Gastroesophageal sphincter (tissue), 3 donors: ENCODE measurements around the gene TP53BP1.

ENCODE experiments used
- POLR2A ChIP-seq, 2 donors: fragments of 450-650 bp; IDR thresholded peaks; one replicate each; pipeline ENCODE4 v1.6.1; 2017; ENCODE audit warnings: antibody characterized with exemption in 2 of 2, mild to moderate bottlenecking in 2 of 2, moderate library complexity in 1 of 2
- POLR2AphosphoS5 ChIP-seq: sonication (generic); formaldehyde crosslinking; IDR thresholded peaks from one replicate; pipeline ENCODE4 v1.6.1; 2017; ENCODE audit warnings: antibody characterized with exemption
- TF ChIP-seq, protein P1 (sequence below), 4 experiments: fragments of 200-600 bp in 2 of 4; fragments of 450-650 bp in 2 of 4; sonication (generic) in 1 of 4; IDR thresholded peaks; one replicate each; pipeline ENCODE4 v1.5.1; 2017 to 2019; ENCODE audit warnings: antibody characterized with exemption in 4 of 4, mild to moderate bottlenecking in 2 of 4, moderate library complexity in 2 of 4

GRCh38 chr15:43508421-43508820 is 15.5 kb upstream of the TP53BP1 start:
- TF ChIP-seq POLR2A (IDR thresholded peaks at IDR 0.05) (no peak), POLR2AphosphoS5 (no peak)
- TF ChIP-seq, protein P1, sequence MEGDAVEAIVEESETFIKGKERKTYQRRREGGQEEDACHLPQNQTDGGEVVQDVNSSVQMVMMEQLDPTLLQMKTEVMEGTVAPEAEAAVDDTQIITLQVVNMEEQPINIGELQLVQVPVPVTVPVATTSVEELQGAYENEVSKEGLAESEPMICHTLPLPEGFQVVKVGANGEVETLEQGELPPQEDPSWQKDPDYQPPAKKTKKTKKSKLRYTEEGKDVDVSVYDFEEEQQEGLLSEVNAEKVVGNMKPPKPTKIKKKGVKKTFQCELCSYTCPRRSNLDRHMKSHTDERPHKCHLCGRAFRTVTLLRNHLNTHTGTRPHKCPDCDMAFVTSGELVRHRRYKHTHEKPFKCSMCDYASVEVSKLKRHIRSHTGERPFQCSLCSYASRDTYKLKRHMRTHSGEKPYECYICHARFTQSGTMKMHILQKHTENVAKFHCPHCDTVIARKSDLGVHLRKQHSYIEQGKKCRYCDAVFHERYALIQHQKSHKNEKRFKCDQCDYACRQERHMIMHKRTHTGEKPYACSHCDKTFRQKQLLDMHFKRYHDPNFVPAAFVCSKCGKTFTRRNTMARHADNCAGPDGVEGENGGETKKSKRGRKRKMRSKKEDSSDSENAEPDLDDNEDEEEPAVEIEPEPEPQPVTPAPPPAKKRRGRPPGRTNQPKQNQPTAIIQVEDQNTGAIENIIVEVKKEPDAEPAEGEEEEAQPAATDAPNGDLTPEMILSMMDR (IDR thresholded peaks at IDR 0.05), result no peak
